HFFc6 (cell line): ENCODE data around the gene TMEM63A. TPM values are rescaled to one million over a fixed set of nuclear protein-coding genes. Genes with fewer than 3 reads are reported as not detected.
"Not testable (repeated sequence)": the region's sequence is repeated elsewhere in the genome, so short reads cannot be mapped to it uniquely, and the experiment has no call there.

Source experiments
- DNase-seq: peaks from one replicate; pipeline ENCODE4 v3.0.0-alpha.2; 2018
- H3K27ac Mint-ChIP-seq: 2 replicates; pipeline ENCODE4 v1.8.0; 2020; ENCODE audit warnings: mild to moderate bottlenecking, mixed read lengths
- H3K27me3 Mint-ChIP-seq: 2 replicates; pipeline ENCODE4 v1.8.0; 2021; ENCODE audit warnings: mild to moderate bottlenecking, moderate library complexity, mixed read lengths; ENCODE audit not compliant: insufficient read depth
- H3K36me3 Mint-ChIP-seq: 2 replicates; pipeline ENCODE4 v1.8.0; 2021; ENCODE audit warnings: low read depth, mixed read lengths
- H3K4me1 Mint-ChIP-seq: 2 replicates; pipeline ENCODE4 v1.8.0; 2020; ENCODE audit warnings: low read depth, mixed read lengths
- H3K4me3 Mint-ChIP-seq: 2 replicates; pipeline ENCODE4 v1.8.0; 2020; ENCODE audit warnings: mild to moderate bottlenecking, moderate library complexity, mixed read lengths
- H3K9me3 Mint-ChIP-seq: 2 replicates; pipeline ENCODE4 v1.8.0; 2020; ENCODE audit warnings: mild to moderate bottlenecking, mixed read lengths
- CTCF ChIP-seq: fragments of 200-600 bp; sonication (generic); IDR thresholded peaks from 2 replicates; pipeline ENCODE4 v1.5.0; 2021; ENCODE audit warnings: antibody characterized with exemption, mild to moderate bottlenecking
- total RNA-seq, 6 experiments: library from RNA; stranded (reverse); fragmentation: NEBNext Ultra II Directional; extraction: Animal tissue kit (Norgen Biotek cat#: 25700); gene quantifications; 2 replicates in 1 of 6; 3 replicates in 5 of 6; pipeline ENCODE4 v1.2.3, GENCODE V29; 2021

Gene TMEM63A
- total RNA-seq, 6 experiments from 2014 or later = 18.9 to 29.1 (median 22.0) TPM

- Mint-ChIP-seq H3K4me1 (peaks cover 52% of the 10 kb centered on the region), H3K4me3 (no peak overlapping the region), H3K27me3 (peaks cover 3% of the 10 kb centered on the region; the same call in 1 of the 2 replicates), H3K36me3 (no peaks in the 10 kb centered on the region), H3K9me3 (no peaks in the 10 kb centered on the region), H3K27ac (peak overlapping the region; percentile 3; the same call in 1 of the 2 replicates)
- no peak for DNase-seq
- no peak for TF ChIP-seq CTCF
Measured at GRCh38 chr1:225813214-225813964, 68.8 kb downstream of the TMEM63A start.

GRCh38 chr1:225812488-225813213, 69.5 kb downstream of the TMEM63A start:
- no peaks in the 10 kb centered on the region for H3K36me3 Mint-ChIP-seq
- peaks cover 45% of the 10 kb centered on the region for H3K4me1 Mint-ChIP-seq
- TF ChIP-seq CTCF = no peak
- H3K27ac Mint-ChIP-seq = peak overlapping the region; percentile 3; the same call in 1 of the 2 replicates
- H3K27me3 Mint-ChIP-seq = peaks cover 1% of the 10 kb centered on the region; the same call in 1 of the 2 replicates
- DNase-seq = no peak
- no peak overlapping the region for H3K4me3 Mint-ChIP-seq
- H3K9me3 Mint-ChIP-seq = no peaks in the 10 kb centered on the region

- Mint-ChIP-seq H3K4me1 (peaks cover 37% of the 10 kb centered on the region), H3K27me3 (no peaks in the 10 kb centered on the region), H3K27ac (no peak overlapping the region), H3K4me3 (peak overlapping the region; percentile 89; the same call in 1 of the 2 replicates), H3K36me3 (no peaks in the 10 kb centered on the region), H3K9me3 (no peaks in the 10 kb centered on the region)
- DNase-seq = no peak
- TF ChIP-seq CTCF = peak; percentile 56
Measured at GRCh38 chr1:225811622-225812487, 70.3 kb downstream of the TMEM63A start.

GRCh38 chr1:225810579-225811538, 71.3 kb downstream of the TMEM63A start:
- not testable (repeated sequence) for H3K9me3 Mint-ChIP-seq, H3K36me3 Mint-ChIP-seq, DNase-seq, H3K27me3 Mint-ChIP-seq
- Mint-ChIP-seq H3K4me3 (peak overlapping the region; percentile 89), H3K4me1 (peaks cover 34% of the 10 kb centered on the region), H3K27ac (peak overlapping the region; percentile 74)

GRCh38 chr1:225809842-225810578, 72.2 kb downstream of the TMEM63A start, which contains the start of gene EPHX1:
Gene EPHX1, plus strand, starts transcription at chr1:225810124. Its CDS starts 18,606 bp downstream, at chr1:225828730.
- Mint-ChIP-seq H3K4me3 (peak within 1 kb of the TSS; percentile 89), H3K27ac (peak within 1 kb of the TSS; percentile 74), H3K27me3 (no peaks in the 10 kb centered on the region), H3K9me3 (no peaks in the 10 kb centered on the region), H3K36me3 (no peaks in the 10 kb centered on the region), H3K4me1 (peaks cover 34% of the 10 kb centered on the region)
- no peak for TF ChIP-seq CTCF
- DNase-seq = peak; percentile 80
